Body of pancreas (tissue), 4 donors: ENCODE measurements around the gene PARP12.

Experiments used
- CTCF ChIP-seq, 7 experiments: fragments of 450-650 bp in 4 of 7; fragments of 200-600 bp in 3 of 7; sonication (generic) in 3 of 7; IDR thresholded peaks; one replicate each; pipeline ENCODE4 v1.5.1; 2016 to 2019; ENCODE audit warnings: antibody characterized with exemption in 7 of 7
- POLR2A ChIP-seq, 3 donors: fragments of 450-650 bp; IDR thresholded peaks; one replicate each; pipeline ENCODE4 v1.6.1; 2016; ENCODE audit warnings: antibody characterized with exemption in 3 of 3, mild to moderate bottlenecking in 2 of 3

DNA sequence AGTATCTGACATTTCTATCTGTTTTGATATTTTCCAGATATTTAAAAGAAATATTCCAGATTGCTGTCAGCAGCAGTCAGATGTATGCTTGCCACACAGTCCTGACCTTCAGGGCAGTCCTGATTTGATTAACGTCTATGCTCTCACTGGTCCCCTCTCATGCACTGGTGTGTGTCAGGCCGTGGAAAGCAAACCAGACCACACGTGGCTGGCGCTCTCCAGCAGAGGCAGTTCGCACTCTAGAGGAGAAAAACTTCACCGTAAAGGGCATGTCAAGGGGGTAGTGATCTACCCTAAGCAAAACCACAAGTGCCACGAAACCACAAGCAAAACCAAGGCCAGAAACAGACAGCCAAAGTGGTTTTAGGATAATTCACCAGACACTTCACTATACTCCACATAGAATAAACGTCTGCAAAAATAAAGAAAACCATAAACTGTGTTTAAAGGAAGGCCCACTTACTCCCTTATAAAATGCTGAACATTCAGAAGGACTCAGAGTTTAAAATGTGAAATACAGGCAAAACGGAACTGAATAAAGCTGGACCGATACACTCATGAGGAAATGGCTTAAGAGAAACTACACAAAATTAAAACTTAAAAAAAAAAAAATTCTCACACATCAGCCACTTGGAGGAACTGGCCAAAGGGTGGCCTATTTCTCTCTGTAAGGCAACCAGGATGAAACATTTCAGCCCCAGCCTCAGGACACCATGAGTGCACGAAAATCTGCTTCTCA, 26.4 kb downstream of the PARP12 start:
- TF ChIP-seq POLR2A (IDR thresholded peaks at IDR 0.05) = no peak
- TF ChIP-seq CTCF (IDR thresholded peaks at IDR 0.05) = no peak
